Peyer's patch (tissue), 4 donors: ENCODE measurements around the gene TMEM219.
"Not testable (repeated sequence)": the region's sequence is repeated elsewhere in the genome, so short reads cannot be mapped to it uniquely, and the experiment has no call there.

Source experiments
- CTCF ChIP-seq, 6 experiments: fragments of 450-650 bp in 4 of 6; fragments of 200-600 bp in 2 of 6; sonication (generic) in 1 of 6; IDR thresholded peaks; one replicate each; pipeline ENCODE4 v1.5.1; 2017 to 2019; ENCODE audit warnings: antibody characterized with exemption in 6 of 6, mild to moderate bottlenecking in 3 of 6, moderate library complexity in 1 of 6
- POLR2A ChIP-seq, 2 donors: fragments of 450-650 bp; IDR thresholded peaks; one replicate each; pipeline ENCODE4 v1.5.1; 2017; ENCODE audit warnings: antibody characterized with exemption in 2 of 2, mild to moderate bottlenecking in 2 of 2, moderate library complexity in 2 of 2

- not testable (repeated sequence) for TF ChIP-seq CTCF, POLR2A (IDR thresholded peaks at IDR 0.05)
Observed at GRCh38 chr16:29959821-29960220, 2.1 kb upstream of the TMEM219 start.
